Measurements from ENCODE around the gene GNA12.
"Not testable (repeated sequence)": the region's sequence is repeated elsewhere in the genome, so short reads cannot be mapped to it uniquely, and the experiment has no call there.

Gene GNA12

GRCh38 chr7:2754912-2755311 lies 89.2 kb downstream of the GNA12 start:
- DNase-seq (ENCODE audit: low read depth in 2 of 2) = no peak

- no peak for DNase-seq (ENCODE audit: low read depth in 2 of 2)
These were observed 90.0 kb downstream of the GNA12 start for GRCh38 chr7:2754086-2754485.

GRCh38 chr7:2753148-2753547 lies 91.0 kb downstream of the GNA12 start:
- DNase-seq (ENCODE audit: low read depth in 2 of 2) = no peak

- no peak for DNase-seq (ENCODE audit: low read depth in 2 of 2)
These were observed 93.0 kb downstream of the GNA12 start for GRCh38 chr7:2751086-2751485.

- DNase-seq (ENCODE audit: low read depth in 2 of 2) = no peak
These were observed 94.1 kb downstream of the GNA12 start for GRCh38 chr7:2750004-2750407.

- DNase-seq (ENCODE audit: low read depth in 2 of 2) = not testable (repeated sequence)
These were observed 95.4 kb downstream of the GNA12 start for GRCh38 chr7:2748684-2749083.

GRCh38 chr7:2743523-2744185 lies 100.5 kb downstream of the GNA12 start:
- DNase-seq (ENCODE audit: low read depth in 2 of 2) = not testable (repeated sequence)

- no peak for DNase-seq (ENCODE audit: low read depth in 2 of 2)
These were observed 105.2 kb downstream of the GNA12 start for GRCh38 chr7:2738766-2739549.

- no peak for DNase-seq (ENCODE audit: low read depth in 2 of 2)
These were observed 106.2 kb downstream of the GNA12 start for GRCh38 chr7:2737771-2738540.

- DNase-seq (ENCODE audit: low read depth in 2 of 2) = not testable (repeated sequence)
These were observed 106.9 kb downstream of the GNA12 start for GRCh38 chr7:2737005-2737743.

- DNase-seq (ENCODE audit: low read depth in 2 of 2) = no peak
These were observed 107.6 kb downstream of the GNA12 start for GRCh38 chr7:2736411-2736914.

- no peak for DNase-seq (ENCODE audit: low read depth in 2 of 2)
These were observed 108.4 kb downstream of the GNA12 start for GRCh38 chr7:2735744-2736143.

- no peak for DNase-seq (ENCODE audit: low read depth in 2 of 2)
These were observed 109.1 kb downstream of the GNA12 start for GRCh38 chr7:2734751-2735571.

GRCh38 chr7:2734084-2734686 lies 109.9 kb downstream of the GNA12 start:
- DNase-seq (ENCODE audit: low read depth in 2 of 2) = no peak

- no peak for DNase-seq (ENCODE audit: low read depth in 2 of 2)
These were observed 111.0 kb downstream of the GNA12 start for GRCh38 chr7:2732959-2733584.

- DNase-seq (ENCODE audit: low read depth in 2 of 2) = no peak
These were observed 111.7 kb downstream of the GNA12 start for GRCh38 chr7:2732388-2732787.

- DNase-seq (ENCODE audit: low read depth in 2 of 2) = no peak
These were observed 113.0 kb downstream of the GNA12 start for GRCh38 chr7:2730846-2731770.

- no peak for DNase-seq (ENCODE audit: low read depth in 2 of 2)
These were observed 114.0 kb downstream of the GNA12 start for GRCh38 chr7:2729893-2730716.
